ENCODE results near the gene NEUROG2.
A peak's percentile ranks its signal among the peaks of the same experiment; 100 is the strongest.
"Not testable (repeated sequence)": the region's sequence is repeated elsewhere in the genome, so short reads cannot be mapped to it uniquely, and the experiment has no call there.

The NEUROG2 gene

DNA sequence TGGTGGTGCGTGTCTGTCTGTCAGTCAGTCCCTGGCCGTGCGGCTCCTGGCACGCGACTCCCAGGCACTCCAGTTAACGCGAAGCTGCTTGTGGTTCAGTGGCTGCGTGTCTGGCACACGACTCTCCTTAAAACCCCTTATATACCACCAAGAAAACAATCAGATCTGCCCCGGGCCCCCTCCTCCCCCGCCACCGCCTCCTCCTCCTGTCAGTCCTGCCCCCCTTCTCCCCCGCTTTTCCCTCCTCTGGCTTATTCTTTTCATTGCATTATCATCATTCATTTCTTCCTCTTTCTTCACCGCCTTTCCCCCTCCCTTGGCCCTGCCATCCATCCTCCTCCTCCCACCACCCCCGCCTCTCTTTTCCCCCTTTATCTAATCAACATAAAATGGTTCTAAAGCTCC, at the start of gene NEUROG2:
Gene NEUROG2, minus strand, starts transcription at position 115 of the 405 bp plus-strand sequence. CDS start 705 bp downstream, outside the sequence.
- no peak for DNase-seq

DNA sequence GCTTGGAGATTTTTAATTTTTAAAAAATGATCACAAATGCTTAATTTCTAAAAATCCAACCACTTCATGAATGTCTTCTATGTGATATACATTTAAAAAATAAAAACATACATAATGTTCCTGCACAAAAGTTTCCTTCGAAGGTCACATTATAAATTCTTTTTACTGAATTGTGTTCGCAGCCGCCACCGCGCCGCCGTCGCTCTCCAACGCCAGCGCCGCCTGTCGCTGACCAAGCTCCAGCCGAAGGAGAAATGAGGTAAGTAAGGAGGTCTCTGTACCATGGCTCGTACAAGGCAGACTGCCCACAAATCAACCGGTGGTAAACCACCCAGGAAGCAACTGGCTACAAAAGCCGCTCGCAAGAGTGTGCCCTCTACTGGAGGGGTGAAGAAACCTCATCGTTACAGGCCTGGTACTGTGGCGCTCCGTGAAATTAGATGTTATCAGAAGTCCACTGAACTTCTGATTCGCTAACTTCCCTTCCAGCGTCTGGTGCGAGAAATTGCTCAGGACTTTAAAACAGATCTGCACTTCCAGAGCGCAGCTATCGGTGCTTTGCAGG, 48.8 kb upstream of the NEUROG2 start:
- no peak for DNase-seq

DNA sequence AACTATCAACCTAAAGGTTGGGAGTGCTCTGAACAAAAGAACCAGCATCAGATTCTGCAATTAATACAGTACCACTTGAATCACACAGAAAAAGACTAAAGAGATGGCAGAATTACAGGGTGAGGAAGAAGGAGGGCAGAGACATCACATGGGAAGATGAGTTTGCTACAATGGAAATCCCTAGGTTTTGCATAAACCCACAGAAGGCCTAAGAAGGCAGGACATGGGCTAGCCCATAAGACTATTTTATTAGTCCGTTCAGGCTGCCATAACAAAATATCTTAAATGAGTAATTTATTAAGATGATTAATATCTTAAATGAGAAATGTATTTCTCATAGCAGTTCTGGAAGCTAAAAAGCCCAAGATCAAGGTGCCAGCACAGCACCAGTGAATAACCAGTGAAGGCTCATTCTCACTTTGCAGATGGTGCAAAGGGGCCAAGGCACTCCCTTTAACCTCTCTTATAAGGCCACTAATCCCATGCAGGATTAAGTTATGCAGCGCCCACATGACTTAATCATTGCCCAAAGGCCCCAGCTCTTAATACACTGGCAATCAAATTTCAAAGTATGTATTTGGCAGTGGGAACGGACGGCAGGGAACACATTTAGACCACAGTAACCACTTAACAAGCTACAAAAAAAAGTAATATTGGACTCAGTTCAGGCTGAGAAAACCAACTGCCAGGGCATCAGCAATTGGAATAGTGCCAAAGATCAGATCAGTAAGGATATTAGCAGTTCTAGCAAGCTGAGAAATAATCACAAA, 47.6 kb upstream of the NEUROG2 start:
- no peak for DNase-seq

DNA sequence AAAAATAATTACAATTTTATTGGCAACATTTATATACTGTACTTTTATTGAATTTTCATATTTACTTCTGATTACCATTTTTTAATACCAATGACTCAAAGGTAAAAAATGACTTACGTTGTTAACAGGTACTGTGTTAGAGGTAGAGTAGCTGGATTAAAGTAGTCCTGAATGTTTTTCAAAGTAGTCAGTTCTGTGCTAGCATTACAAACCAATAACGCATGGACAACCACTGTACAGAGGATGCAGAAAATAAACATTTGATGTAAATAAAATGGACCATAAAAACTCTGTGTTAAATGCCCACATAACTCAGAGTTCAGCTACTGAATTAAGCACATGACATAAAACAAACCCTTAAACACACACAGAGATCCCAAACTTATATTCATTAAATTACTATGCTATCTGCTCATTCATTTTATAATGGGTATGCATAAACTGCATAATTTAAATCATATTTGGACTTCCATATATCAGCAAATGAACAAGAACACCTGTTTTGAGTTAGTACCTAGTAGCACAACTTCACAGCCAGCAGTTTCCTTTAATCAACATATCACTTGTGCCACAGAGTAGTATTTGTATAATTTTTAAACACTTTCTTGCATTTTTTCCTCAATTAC, 46.4 kb upstream of the NEUROG2 start:
- DNase-seq = no peak

DNA sequence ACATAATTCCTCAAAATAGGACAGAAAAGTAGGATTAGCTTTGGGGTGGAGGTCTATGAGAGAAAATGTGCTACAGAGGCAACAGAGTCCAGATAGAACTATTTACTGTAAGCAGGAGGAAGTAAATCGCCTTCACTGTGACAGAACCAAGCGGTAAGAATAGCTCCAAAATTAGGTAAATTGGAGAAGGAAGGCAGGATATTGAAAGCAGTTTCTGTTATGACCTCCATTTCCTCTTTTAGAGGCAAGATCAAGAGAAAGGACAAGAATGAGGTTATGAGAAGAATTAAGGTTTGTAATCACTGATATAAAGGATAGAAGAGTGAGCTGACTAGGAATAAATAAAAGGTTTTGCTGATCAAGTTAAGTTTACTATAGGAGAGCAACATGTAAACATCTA, 44.1 kb upstream of the NEUROG2 start:
- DNase-seq = no peak

DNA sequence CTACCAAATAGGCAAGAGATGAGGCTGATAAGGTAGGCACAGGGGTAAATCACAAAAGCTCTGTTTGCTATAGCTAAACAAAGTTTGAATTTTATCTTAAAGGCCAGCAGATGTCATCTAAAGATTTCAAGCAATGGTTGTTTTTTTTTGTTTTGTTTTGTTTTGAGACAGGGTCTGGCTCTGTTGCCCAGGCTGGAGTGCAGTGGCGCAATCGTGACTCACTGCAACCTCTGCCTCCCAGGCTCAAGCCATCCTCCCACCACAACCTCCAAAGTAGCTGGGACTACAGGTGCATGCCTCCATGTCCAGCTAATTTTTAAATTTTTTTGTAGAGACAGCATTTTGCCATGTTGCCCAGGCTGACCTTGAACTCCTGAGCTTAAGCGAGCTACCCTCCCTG, 43.1 kb upstream of the NEUROG2 start:
- no peak for DNase-seq

DNA sequence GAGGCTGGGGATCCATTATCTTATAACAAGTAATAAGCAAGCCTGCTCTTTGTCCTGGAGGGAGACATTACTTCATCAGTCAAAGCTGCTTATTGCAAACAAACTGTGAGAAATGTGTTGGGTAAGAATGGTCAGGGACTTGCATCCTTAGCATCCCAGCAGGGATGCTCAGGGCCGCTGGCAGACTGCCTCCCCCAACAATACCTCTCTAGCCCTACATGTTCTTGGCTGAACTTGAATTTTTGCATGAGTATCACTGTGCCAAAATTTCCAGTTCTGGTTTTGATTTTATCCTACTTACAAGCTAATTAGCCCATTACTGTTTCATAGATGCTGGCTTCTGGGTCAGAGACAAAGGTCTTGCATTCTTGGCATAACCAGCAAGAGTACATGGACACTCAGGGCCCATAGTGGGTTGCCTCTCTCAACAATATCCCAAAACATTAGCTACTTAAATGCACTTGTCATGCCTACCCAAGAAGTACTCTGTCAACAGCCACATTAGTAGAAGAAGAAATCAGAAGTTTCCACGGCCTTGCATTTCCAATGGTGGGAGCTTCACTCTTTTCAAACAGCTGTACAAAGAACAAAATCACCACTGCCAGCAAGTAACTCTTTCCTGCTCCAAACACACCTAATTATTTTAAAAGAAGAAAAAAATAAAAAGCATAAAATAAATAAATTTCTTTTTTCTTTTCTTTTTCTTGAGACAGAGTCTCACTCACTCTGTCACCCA, 41.9 kb upstream of the NEUROG2 start:
- no peak for DNase-seq

DNA sequence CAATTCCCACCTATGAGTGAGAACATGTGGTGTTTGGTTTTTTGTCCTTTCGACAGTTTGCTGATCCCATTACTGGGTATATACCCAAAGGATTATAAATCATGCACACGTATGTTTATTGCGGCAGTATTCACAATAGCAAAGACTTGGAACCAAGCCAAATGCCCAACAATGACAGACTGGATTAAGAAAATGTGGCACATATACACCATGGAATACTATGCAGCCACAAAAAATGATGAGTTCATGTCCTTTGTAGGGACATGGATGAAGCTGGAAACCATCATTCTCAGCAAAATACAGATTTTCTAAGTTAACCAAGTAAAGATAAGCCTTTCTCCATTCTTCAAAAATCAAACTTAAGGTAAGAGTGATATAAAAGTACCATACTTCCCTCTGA, 38.3 kb upstream of the NEUROG2 start:
- not testable (repeated sequence) for DNase-seq

DNA sequence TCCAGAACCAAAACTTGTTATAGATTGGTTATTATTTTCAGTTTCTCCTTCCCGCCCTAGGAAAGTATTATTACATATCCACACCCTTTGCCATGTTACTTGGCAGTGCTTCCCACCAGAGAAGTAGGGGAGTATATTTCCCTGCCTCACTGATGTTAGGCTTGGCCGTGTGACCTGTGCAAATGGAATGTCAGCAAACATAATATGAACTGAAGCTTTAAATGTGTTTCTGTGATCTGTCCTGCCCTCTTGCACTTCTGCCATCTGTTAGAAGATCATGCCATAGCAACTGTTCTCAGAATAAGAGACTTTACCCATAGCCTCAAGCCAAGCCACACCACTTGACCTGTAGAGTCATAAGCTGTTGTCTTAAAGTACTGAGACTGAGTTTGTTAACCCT, 36.7 kb upstream of the NEUROG2 start:
- DNase-seq = no peak

DNA sequence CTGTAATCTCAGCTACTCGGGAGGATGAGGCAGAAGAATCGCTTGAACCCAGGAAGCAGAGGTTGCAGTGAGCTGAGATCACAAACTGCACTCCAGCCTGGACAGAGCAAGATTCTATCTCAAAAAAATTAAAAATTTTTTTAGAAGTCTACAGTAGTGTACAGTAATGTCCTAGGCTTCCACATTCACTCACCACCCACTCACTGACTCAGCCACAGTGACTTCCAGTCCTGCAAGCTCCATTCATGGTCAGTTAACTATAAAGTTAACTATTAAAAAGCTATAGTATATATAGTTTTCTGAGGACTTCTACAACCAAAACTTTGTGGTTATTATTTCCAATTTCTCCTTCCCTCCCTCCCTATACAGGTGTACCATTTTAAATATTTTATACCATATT, 34.7 kb upstream of the NEUROG2 start:
- no peak for DNase-seq

DNA sequence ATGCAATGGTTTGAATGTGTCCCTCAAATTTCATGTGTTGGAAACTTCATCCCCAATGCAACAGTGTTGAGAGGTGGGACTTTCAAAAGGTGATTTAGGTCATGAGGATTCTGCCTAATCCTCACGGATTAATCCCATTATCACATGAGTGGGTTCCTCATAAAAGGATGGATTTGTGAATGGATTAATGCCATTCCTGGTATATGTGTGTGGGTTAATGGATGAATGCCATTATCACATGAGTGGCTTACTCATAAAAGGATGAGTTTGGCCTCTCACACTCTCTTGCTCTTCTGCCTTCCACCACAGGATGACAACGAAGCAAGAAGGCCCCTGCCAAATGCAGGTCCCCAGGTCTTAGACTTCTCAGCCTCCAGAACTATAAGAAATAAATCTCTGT, 30.5 kb upstream of the NEUROG2 start:
- DNase-seq = no peak

DNA sequence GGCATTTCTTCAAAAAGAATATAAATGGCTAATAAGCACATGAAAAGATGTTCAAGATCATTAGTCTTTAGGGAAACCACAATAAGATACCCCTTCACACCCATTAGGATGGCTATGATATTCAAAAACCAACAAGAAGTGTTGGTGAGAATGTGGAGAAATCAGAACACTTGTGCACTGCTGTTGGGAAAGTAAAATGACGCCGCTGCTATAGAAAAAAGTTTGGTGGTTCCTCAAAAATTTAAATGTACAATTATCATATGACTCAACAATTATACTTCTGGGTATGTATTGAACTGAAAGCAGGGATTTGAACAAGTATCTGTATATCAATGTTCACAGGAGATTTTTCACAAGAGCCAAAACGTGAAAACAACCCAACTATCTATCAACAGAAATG, 29.4 kb upstream of the NEUROG2 start:
- DNase-seq = no peak

DNA sequence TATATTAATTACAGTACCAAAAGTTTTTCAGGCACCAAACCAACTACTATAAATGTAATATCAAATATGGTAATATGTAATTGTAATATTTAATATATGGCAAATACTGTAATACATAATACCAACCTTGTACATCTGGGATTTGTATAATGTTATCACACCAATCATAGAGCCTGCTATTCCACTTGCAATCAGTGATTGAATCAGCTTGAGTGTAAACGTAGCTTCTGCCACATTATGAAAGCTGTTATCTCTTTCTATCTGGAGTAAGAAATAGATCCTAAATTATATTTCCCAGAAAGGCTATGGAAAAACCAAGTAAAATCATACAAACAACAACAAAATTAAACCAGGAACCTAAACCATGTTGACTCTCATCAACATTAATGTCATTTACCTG, 24.7 kb upstream of the NEUROG2 start:
- no peak for DNase-seq

DNA sequence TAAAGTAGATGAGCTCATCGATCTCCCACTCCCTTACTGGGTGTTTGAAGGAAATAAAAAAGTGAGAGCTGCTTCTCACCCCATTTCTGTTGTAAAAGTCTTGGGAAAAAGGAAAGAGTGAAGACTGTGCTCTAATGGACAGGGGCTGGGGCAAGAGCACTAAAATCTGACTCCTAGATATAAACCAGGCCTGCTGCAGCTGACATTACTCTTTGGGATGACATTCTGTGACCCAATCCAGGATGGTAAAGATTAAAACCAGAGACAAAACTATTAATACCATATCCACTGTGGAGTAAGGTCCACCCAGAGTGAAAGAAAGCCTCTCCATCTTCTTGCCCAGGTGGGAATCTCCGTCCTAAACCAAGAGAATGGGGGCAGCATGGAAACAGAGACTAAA, 20.1 kb upstream of the NEUROG2 start:
- no peak for DNase-seq

DNA sequence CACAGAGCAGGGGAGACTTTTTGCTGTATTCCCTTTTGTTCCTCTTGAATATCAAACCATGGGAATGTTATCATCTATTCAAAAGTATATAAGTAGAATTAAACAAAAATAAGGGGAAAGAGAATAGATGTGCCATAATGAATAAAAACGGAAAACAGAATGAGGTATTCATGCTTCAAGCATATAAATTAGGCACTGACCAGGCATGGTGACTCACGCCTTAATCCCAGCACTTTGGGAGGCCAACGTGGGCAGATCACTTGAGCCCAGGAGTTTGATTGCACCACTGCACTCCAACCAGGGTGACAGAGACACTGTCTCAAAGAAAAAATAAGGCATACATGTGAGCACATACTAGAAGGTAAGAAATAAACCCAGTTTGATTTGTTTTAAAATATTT, 16.3 kb upstream of the NEUROG2 start:
- no peak for DNase-seq

DNA sequence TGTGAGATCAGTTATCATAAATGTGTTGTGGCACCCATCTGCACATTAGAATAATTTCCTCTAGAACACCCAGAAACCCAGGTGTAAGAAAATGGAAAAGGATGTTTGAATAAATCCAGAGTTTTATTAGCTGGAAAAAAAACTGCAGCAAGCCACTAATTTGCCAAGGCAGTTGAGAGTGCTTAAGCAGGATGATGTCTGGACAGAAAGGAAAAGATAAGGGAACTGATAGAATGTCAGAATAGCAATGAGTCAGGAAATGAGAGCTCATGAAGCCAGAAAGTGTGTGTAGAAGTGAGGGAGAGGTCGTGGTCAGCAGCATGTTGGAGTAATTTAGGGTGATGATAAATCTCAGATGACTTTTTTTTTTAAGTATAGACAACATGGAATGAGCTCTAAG, 15.2 kb upstream of the NEUROG2 start:
- no peak for DNase-seq

DNA sequence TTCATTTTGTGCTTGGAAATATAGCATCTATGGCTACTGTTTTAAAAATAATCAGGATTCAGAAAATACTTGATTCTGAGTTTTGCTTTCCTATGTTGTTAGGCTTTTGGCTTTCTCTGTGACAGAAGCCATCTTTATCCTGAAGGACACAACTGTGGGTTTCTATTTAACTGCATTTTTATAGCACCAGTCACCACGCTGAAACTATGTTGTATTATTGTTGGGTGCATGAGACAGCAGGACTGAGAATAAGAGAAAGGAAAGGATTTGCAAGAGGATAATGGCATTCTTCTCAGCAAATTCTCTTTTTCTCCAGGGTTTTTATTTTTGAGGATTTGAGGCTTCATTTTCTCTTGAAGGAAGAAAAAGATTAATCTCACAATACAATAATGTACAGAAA, 10.1 kb upstream of the NEUROG2 start:
- DNase-seq = no peak

DNA sequence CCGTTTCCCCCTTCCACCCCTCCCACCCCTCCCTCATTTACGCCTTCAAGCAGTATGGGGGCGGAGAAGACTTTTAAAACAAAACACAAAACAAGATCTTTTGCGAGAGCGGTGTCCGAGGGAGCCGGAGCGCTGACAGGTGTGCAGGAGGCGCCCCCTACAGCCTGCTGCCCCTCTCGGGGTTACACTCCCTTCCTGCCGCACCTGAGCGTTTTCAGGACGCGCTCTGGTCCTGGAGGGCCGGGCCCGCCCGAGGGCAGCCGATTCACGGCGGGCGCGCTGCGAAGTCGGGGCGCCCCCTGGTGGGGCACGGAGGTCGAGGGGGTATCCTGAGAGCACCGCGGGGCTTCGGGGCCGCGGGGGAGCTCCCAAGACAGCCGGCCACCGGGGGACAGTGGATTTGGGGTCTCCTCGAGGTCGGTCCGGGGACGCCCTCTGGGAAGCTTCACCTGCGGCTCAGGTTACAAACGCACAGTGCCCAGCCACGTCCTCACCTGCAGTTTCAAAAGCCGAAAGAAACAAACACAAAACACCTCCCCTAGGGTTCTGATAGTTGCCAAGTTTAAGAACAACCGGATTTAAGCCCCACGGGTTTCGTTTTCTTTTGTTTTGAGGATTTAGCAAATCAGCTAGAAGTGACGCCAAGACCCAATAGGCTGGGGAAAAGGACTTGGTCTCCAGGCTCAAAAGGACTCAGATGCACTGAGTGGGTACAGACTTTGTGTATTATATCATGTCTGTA, 8.0 kb upstream of the NEUROG2 start:
- peak; percentile 60 to 66 for DNase-seq

DNA sequence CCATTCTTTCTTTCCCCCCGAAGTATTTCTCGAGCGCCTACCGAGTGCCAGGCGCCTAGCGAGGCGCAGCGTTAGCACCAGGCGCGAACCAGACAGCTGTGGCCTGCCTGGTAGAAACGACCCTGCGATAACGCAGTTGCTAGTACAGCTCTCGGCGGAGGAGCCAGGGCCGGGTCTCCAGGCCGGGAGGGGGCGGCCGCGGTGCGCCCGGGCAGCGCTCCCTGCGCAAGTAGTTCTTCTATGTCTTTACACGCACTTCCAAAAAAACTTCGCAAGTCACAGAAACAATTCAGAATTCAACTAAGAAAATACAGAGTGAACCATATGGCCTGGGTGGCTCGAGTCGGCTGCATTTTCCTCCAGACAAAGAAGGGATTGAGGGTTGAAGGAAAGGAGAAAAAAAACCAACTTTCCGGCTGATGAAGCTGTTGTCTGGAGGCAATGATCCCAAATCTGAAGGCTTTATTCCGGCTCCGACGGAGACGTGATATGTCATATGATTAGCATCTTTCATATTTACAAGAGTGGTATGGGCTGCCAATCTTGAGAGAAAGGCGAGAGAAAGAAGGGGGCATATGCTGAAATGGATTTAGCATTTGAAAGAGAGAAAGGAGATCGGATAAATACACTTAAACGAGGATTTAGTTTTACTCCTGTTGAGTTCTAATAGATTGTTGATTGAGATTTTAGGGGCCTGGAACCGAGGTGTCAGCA, 7.2 kb upstream of the NEUROG2 start:
- DNase-seq = peak in 1 of 2 experiments; percentile 26

DNA sequence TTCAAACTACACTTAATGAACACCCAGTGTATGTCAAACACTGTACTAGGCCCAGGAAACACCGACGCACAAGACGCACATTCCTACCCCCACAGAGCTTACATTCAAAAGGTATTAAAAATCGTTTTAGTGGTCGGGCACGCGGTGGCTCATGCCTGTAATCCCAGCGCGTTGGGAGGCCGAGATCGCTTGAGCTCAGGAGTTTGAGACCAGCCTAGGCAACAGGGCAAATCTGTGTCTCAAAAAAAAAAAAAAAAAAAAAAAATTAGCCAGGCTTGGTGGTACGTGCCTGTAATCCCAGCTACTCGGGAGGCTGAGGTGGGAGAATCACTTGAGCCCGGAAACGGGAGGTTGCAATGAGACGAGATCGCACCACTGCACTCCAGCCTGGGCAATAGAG, 6.5 kb upstream of the NEUROG2 start:
- not testable (repeated sequence) for DNase-seq

DNA sequence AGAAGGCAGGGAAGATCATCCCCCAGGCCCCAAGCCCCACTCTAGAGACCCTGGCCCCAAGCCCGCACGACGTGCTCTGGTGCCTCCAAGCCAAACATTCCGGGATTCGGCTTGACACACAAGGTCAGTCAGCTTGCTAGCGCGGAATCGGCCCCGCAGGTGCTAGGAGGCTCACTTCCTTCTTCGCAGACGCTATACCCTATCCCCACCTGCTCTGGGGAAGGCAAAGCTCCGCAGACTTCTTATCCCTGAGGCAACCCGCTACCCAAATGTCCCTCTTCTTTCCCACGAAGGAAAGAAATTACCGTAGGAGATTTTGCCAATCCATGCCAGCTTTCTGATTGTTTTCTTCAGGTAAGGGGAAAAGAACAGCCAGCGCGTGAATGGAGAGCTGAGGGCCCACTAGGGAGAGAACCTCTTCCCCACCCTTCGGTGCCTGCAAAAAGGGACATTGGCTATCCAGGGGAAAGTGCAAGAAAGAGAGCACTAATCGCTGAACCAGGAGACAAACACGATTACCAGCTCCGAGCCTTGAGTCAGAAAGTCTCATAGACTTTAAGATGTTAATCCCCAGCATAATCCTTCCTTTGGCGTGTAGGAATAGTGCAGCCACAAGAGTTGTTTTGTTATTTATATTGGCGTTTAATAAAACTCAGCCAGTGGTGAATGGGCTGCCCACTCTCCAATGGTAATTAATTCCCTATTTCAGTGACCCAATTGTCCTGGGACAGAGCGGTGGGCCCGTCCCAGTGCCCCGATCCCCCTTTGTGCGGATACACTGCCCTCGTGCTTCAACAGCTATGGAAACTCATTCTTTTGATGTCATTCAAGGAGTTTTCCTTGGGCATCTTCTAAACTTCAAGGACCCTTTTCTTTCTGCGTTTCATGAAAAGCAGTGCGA, 5.4 kb upstream of the NEUROG2 start:
- DNase-seq = no peak

All from activated CD4-positive, alpha-beta T cell treated with anti-CD3 and anti-CD28 coated beads, Interleukin-2, amount 50 U/mL, for 4 hours (primary cell).